ENCODE data around the gene DACT2. TPM values are rescaled to one million over a fixed set of nuclear protein-coding genes. Genes with fewer than 3 reads are reported as not detected.
"Not testable (repeated sequence)": the region's sequence is repeated elsewhere in the genome, so short reads cannot be mapped to it uniquely, and the experiment has no call there.

DACT2 gene
- total RNA-seq, 1 experiment from 2014 or later = 4.9 TPM

GRCh38 chr6:168281826-168282225 is 37.8 kb downstream of the DACT2 start (continued):
- TF ChIP-seq CTCF (IDR thresholded peaks at IDR 0.05) = no peak

GRCh38 chr6:168281314-168281713 is 38.3 kb downstream of the DACT2 start:
- H3K36me3 Mint-ChIP-seq; H3K4me1 Mint-ChIP-seq; H3K27me3 Mint-ChIP-seq (ENCODE audit: low read depth); CTCF ChIA-PET; ATAC-seq; H3K9me3 Mint-ChIP-seq; H3K4me3 Mint-ChIP-seq; POLR2A ChIA-PET; DNase-seq (ENCODE audit: low spot score); H3K27ac Mint-ChIP-seq: not testable (repeated sequence)

- H3K4me3 Mint-ChIP-seq = no peak overlapping the region
- H3K9me3 Mint-ChIP-seq = peaks cover 5% of the 10 kb centered on the region; the same call in 1 of the 2 replicates
- CTCF ChIA-PET = no interaction called here
- TF ChIP-seq ERG (CRISPR knock-in tag; IDR thresholded peaks at IDR 0.05) (no peak), ZNF281 (CRISPR knock-in tag; IDR thresholded peaks at IDR 0.05) (no peak), ELF4 (CRISPR knock-in tag; IDR thresholded peaks at IDR 0.05; ENCODE audit: low read depth) (no peak), MXD4 (CRISPR knock-in tag; IDR thresholded peaks at IDR 0.05; ENCODE audit: borderline replicate concordance) (no peak), FOXJ3 (CRISPR knock-in tag; IDR thresholded peaks at IDR 0.05; ENCODE audit: borderline replicate concordance) (no peak), TEAD1 (CRISPR knock-in tag; IDR thresholded peaks at IDR 0.05) (no peak), FOXK1 (CRISPR knock-in tag; IDR thresholded peaks at IDR 0.05) (no peak), PRDM15 (CRISPR knock-in tag; IDR thresholded peaks at IDR 0.05) (no peak), TEAD4 (CRISPR knock-in tag; IDR thresholded peaks at IDR 0.05) (no peak), NR1H2 (CRISPR knock-in tag; IDR thresholded peaks at IDR 0.05) (no peak), ZNF121 (CRISPR knock-in tag; IDR thresholded peaks at IDR 0.05) (no peak), GTF2I (CRISPR knock-in tag; conservative IDR thresholded peaks at IDR 0.05) (no peak), ZNF425 (CRISPR knock-in tag; conservative IDR thresholded peaks at IDR 0.05) (no peak), E2F5 (CRISPR knock-in tag; IDR thresholded peaks at IDR 0.05) (no peak), TP53 (CRISPR knock-in tag; IDR thresholded peaks at IDR 0.05) (no peak), CREM (CRISPR knock-in tag; IDR thresholded peaks at IDR 0.05) (no peak)
- H3K27ac Mint-ChIP-seq = no peak overlapping the region
- POLR2A ChIA-PET = no interaction called here
- no peaks in the 10 kb centered on the region for H3K4me1 Mint-ChIP-seq
- no peaks in the 10 kb centered on the region for H3K36me3 Mint-ChIP-seq
- no peaks in the 10 kb centered on the region; the same call in 1 of the 2 replicates for H3K27me3 Mint-ChIP-seq (ENCODE audit: low read depth)
- DNase-seq (ENCODE audit: low spot score) (no peak), ATAC-seq (no peak)
These were observed 38.7 kb downstream of the DACT2 start for GRCh38 chr6:168280899-168281245.
